C1 segment of cervical spinal cord (tissue), 14 donors: ENCODE data around the gene MAD2L1BP.
A peak's percentile ranks its signal among the peaks of the same experiment; 100 is the strongest.
"Not testable (repeated sequence)": the region's sequence is repeated elsewhere in the genome, so short reads cannot be mapped to it uniquely, and the experiment has no call there.

Experiments
- DNase-seq, 14 donors: peaks; one replicate each; lab custom pipeline; 2025; lab: John Stamatoyannopoulos, UW

Gene MAD2L1BP

DNA sequence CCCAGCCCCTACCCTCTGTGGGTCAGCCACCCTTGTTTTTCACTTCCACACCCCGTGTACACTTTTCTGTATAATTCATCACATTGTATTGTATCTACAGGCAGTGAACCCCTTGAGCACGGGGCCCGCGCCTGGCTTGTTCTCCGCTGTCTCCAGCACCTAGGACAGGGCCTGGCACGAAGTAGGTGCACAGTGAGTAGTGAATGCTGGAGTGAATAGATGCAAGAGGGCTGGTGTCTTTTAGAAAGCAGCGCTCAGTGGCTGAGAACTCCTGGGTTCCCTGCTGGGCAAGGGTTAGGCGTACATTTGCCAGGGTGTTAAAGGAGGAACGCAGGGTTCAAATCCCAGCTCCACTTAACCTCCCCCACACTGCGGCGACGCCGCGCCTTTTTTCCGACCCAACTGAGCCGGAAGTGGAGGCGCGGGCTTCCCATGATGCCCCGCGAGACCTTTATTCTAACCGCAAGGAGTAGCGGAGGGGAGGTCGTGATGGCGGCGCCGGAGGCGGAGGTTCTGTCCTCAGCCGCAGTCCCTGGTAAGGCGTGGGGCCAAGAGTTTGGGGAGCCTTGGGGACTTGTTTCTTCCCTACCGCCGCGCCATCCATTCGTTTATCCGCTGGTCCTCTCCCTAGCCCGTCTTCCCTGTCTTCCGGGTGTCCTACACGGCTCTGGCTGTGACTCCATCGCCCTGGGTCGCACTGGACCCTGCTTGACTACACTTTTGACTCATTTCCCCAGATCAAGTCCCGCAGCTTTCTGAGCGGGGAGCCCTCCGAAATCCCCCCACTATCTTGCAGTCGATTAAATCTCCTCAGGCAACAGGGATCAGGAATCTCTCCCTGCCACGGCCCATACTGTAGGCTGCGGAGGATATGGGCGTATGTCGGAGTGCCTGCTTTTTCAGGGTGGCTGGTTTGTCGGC, at the start of gene MAD2L1BP:
Gene MAD2L1BP (plus strand): TSS at position 454 of the 921 bp plus-strand sequence. CDS start 36 bp downstream, at position 490.
- DNase-seq: peak; percentile 52 to 87 (median 73)

DNA sequence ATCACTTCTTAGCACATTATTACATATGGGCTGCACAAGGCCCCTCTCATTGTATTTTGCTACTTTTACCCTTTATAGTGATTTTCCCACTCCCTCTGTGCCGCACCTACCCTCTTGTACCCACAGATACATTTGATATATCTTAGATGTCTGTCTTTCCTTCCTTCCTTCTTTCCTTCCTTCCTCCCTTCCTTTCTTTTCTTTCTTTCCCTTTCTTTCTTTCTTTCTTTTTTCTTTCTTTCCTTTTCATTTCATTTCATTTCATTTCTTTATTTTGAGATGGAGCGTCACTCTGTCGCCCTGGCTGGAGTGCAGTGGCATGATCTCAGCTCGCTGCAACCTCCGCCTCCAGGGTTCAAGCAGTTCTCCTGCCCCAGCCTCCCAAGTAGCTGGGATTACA, 47.4 kb upstream of the MAD2L1BP start:
- DNase-seq: no peak

- not testable (repeated sequence) for DNase-seq
Observed at GRCh38 chr6:43589564-43589963, 46.1 kb upstream of the MAD2L1BP start.

DNA sequence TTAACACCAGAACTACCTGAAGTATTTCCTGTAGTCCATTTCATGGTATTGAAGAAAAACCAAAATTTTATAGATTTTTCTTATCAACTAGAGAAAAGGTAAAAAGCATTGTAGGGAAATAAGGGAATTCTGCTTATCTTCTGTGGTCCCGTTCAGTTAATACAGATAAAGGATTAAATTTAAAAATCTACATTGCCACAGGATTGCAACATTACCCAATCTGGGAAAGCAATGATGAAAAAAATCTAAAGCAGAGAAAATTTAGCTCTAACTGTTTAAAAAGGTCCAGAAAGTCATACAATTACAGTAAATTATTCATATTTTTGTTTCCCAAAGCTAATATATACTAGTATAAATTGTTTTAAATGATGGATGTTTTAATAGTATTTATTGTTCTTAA, 41.7 kb upstream of the MAD2L1BP start:
- DNase-seq: no peak

- DNase-seq: no peak
Observed at GRCh38 chr6:43600595-43600994, 35.0 kb upstream of the MAD2L1BP start.

GRCh38 chr6:43604174-43604573, 31.5 kb upstream of the MAD2L1BP start:
- DNase-seq: no peak

GRCh38 chr6:43606019-43606418, 29.6 kb upstream of the MAD2L1BP start:
- DNase-seq: no peak

- DNase-seq: peak in 8 of 14 donors; percentile 5 to 32 (median 18)
Observed at GRCh38 chr6:43608310-43608763, 27.3 kb upstream of the MAD2L1BP start.

- DNase-seq: no peak
Observed at GRCh38 chr6:43608807-43609206, 26.8 kb upstream of the MAD2L1BP start.

- DNase-seq: no peak
Observed at GRCh38 chr6:43609402-43609801, 26.2 kb upstream of the MAD2L1BP start.

DNA sequence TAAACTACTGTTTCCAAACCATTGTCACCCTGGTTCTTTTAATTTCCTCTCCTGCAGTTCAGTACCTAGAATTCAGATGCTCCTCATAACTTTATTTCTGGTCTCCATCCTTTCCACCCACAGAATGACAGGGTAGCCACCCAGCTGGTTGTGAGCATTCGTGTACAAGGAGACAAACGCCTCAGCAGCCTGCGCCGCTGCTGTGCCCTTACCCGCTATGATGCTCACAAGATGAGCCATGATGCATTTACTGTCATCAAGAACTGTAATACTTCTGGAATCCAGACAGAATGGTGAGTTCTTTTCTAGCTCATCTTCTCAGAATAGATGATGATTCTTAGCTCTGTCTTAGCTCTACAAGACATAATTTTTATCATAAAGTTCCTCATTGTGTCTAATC, 25.2 kb upstream of the MAD2L1BP start:
- no peak for DNase-seq

GRCh38 chr6:43613721-43614395, 21.8 kb upstream of the MAD2L1BP start:
- no peak for DNase-seq

GRCh38 chr6:43614396-43614730, 21.3 kb upstream of the MAD2L1BP start:
- no peak for DNase-seq

DNA sequence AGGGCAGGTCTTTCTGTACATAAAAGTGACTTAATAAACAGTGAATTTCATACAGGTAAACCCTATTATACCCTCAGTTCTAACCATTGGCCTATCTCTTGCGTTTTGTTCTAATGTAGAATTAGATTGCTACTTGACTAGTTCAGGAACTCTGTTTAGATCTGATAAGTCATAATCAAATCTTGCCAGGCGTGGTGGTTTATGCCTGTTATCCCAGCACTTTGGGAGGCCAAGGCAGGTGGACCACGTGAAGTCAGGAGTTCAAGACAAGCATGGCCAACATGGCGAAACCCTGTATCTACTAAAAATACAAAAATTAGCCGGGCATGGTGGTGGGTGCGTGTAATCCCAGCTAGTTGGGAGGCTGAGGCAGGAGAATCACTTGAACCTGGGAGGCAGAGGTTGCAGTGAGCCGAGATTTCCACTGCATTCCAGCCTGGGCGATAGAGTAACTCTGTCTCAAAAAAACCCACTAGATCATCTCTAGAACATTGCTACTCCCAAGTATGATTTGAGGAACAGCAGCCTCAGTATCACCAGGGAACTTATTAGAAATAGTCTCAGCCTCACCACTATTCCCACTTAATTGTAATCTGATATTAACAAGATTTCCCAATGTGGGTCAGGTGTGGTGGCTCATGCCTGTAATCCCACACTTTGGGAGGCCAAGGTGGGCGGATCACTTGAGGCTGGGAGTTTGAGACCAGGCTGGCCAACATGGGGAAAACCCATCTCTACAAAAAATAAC, 18.7 kb upstream of the MAD2L1BP start:
- DNase-seq: no peak

- no peak for DNase-seq
Observed at GRCh38 chr6:43621078-43621835, 14.4 kb upstream of the MAD2L1BP start.

DNA sequence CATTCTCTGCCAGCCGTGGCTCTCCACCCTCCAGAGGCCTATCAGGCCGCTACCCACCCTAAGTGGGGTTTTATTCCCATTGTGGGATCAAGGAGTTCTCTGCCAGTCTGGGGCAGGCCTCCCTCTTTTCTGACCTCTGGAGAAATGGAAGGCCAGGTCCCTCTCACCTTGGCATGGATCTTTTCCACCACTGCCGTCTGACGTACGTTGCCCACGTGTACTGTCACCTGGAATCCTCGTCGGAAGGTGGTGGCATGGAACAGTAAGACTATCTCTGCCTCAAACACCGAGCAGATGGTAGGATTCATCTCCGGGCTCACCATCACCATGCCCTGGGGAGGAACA, 13.8 kb upstream of the MAD2L1BP start:
- no peak for DNase-seq

DNA sequence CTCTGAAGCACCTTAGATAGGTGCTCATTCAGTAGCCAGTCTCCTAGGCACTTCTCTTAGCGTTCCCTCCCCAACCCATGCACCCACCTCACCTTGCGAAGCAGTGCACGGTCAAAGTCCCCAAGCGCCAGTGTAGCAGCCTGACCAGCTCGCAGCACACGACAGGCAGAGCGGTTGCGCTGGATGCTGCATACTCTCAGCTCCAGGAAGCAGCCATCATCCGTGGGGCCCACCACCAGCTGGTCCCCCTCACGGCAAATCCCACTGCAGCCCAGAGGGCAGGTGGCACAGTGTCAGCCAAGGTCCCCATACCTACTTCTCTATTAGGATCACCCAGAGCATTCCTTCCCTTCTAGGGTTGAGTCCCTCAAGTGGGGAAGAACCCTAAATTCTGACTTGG, 13.1 kb upstream of the MAD2L1BP start:
- no peak for DNase-seq

DNA sequence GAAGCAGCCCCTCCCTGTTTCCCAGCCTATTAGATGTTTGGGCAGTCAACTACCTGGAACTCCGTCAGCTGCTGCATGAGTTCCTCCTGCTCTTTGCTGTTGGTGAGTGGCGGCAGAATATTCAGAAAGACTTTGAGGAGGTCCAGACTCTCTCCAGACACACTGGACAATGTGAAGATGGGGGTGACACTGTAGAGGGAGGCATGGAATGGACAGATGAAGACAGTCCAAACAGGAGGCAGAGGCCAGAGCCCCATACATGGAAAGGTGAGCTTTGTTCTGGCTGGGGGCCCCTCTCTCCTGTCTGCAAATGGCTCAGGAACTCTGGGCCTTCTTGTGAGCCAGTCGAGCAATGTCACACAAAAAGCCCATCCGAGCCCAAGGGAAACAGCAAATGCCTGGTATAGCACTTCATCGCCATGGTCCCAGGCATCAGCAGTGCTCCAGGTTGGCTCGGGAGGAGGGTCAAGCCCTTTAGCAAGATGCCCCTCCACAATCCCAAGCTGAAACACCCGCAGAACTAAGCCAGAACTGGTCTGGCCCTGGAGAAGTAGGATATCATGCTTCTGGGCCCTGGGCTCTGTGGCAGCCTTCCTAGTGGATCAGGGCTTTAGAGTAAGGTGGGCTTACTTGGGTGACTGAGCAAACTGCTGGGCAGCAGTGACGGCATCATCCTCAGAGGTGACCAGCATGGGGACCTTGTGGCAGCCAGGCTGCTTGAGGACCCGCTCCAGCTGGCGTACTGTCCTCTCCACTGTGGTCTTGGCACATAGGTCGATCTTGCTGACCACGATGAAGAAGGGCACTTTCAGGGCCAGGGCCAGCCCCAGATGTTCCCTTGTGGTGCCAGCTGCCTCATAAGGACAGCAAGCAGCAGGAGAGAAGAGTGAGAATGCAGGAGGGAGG, 11.5 kb upstream of the MAD2L1BP start:
- DNase-seq: no peak

DNA sequence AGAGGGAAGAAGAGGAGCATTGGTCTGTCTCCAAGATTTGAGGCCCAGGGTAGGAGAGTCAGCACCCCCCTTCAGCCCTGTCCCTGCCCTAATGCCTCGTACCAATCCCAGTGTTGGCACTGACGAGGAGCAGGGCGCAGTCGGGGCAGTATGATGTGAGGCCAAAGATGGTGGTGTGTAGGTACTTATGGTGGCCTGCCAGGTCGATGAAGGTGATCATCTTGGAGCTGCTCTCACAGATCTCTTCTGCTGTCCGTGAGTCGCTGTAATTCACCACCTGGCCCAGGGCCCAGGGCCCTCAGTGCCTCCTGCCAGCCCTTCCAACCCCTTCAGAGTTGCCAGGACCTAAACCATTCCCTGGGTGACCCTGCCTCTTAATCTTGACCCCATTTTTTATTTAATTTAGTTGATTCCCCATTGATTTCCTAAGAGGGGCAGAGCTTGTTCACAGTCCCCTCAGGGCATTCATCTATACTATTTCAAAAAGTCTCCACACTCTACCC, 10.8 kb upstream of the MAD2L1BP start:
- no peak for DNase-seq

DNA sequence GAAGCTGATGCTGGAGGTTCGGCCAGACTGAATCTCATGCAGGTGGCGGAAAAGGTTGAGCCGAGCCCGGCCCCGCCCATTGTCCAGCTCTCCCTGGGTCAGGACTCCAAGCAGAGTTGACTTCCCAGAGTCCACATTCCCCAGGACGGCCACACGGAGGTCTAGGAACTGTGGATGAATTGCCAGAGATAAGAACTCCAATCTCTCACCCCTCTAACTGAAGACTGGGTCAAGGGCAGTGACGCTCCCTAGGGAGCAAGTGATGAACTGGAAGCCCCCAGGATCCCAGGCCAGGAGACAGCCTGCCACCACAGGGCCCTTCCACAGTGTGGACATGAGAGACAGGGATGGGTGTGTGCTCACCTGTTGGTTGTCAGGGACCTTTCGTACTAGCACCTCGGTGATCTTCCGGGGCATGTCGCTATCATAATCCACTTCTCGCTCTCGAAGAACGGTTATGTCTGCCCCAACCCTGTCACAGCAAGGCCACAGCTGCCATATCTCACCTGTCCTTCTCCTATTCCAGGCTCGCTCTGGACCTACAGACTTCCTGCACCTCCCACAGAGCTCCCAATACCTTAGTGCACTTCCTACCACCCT, 10.1 kb upstream of the MAD2L1BP start:
- DNase-seq: no peak
